RWPE2 (cell line): Measurements from ENCODE around the gene CDC42SE2.

ENCODE experiments used
- ATAC-seq: fragments of 200-7000 bp; cut with Tn5 transposase; 3 replicates; pipeline ENCODE4 v1.9.1; 2021; ENCODE audit warnings: low read depth
- DNase-seq: peaks from one replicate; pipeline ENCODE4 v3.0.0-alpha.2; 2020; ENCODE audit warnings: low spot score
- H3K27ac ChIP-seq: fragments of 450-650 bp; 2 replicates; pipeline ENCODE4 v1.5.1; 2017; ENCODE audit warnings: mild to moderate bottlenecking; ENCODE audit not compliant: poor library complexity, severe bottlenecking
- H3K27me3 ChIP-seq: fragments of 250-450 bp; sonication (Bioruptor Pico); 2 replicates; pipeline ENCODE4 v1.5.1; 2021; ENCODE audit warnings: mild to moderate bottlenecking, moderate library complexity; ENCODE audit not compliant: insufficient read depth, poor library complexity, severe bottlenecking
- H3K36me3 ChIP-seq: fragments of 250-450 bp; sonication (Bioruptor Pico); 2 replicates; pipeline ENCODE4 v1.5.1; 2020; ENCODE audit warnings: low read depth, mild to moderate bottlenecking, moderate library complexity
- H3K4me1 ChIP-seq: fragments of 250-450 bp; sonication (Bioruptor Pico); 2 replicates; pipeline ENCODE4 v1.5.1; 2021; ENCODE audit warnings: mild to moderate bottlenecking, moderate library complexity; ENCODE audit not compliant: insufficient read depth, poor library complexity, severe bottlenecking
- H3K4me3 ChIP-seq: fragments of 250-450 bp; sonication (Bioruptor Pico); 2 replicates; pipeline ENCODE4 v1.5.1; 2021; ENCODE audit warnings: mild to moderate bottlenecking, moderate library complexity; ENCODE audit not compliant: severe bottlenecking
- H3K9me3 ChIP-seq: fragments of 250-450 bp; sonication (Bioruptor Pico); 2 replicates; pipeline ENCODE4 v1.5.1; 2021; ENCODE audit warnings: mild to moderate bottlenecking, moderate library complexity; ENCODE audit not compliant: severe bottlenecking
- CTCF ChIP-seq: fragments of 450-650 bp; IDR thresholded peaks from one replicate; pipeline ENCODE4 v1.5.1; 2017; ENCODE audit warnings: mild to moderate bottlenecking, moderate library complexity; ENCODE audit not compliant: poor library complexity, severe bottlenecking

CDC42SE2 gene

GRCh38 chr5:131389096-131389868, 125.4 kb downstream of the CDC42SE2 start:
- Histone ChIP-seq H3K27me3 (no peaks in the 10 kb centered on the region), H3K4me3 (no peak overlapping the region), H3K36me3 (peaks cover 66% of the 10 kb centered on the region), H3K4me1 (no peaks in the 10 kb centered on the region), H3K27ac (no peak overlapping the region), H3K9me3 (no peaks in the 10 kb centered on the region)
- TF ChIP-seq CTCF: no peak
- DNase-seq: no peak
- no peak for ATAC-seq

GRCh38 chr5:131389869-131390265, 126.0 kb downstream of the CDC42SE2 start:
- no peak overlapping the region for H3K27ac ChIP-seq
- no peaks in the 10 kb centered on the region for H3K27me3 ChIP-seq
- H3K9me3 ChIP-seq: no peaks in the 10 kb centered on the region
- no peak overlapping the region for H3K4me3 ChIP-seq
- H3K4me1 ChIP-seq: no peaks in the 10 kb centered on the region
- DNase-seq (no peak), ATAC-seq (no peak)
- peaks cover 72% of the 10 kb centered on the region for H3K36me3 ChIP-seq
- TF ChIP-seq CTCF: no peak

- H3K4me3 ChIP-seq: no peak overlapping the region
- H3K36me3 ChIP-seq: peaks cover 70% of the 10 kb centered on the region
- ATAC-seq (no peak), DNase-seq (no peak)
- no peak overlapping the region for H3K27ac ChIP-seq
- no peaks in the 10 kb centered on the region for H3K27me3 ChIP-seq
- no peaks in the 10 kb centered on the region for H3K9me3 ChIP-seq
- no peak for TF ChIP-seq CTCF
- no peaks in the 10 kb centered on the region for H3K4me1 ChIP-seq
These were observed 128.7 kb downstream of the CDC42SE2 start for GRCh38 chr5:131392466-131393095.

GRCh38 chr5:131393498-131393968, 129.7 kb downstream of the CDC42SE2 start:
- peaks cover 75% of the 10 kb centered on the region for H3K36me3 ChIP-seq

More at GRCh38 chr5:131393498-131393968, 129.7 kb downstream of the CDC42SE2 start:
- Histone ChIP-seq H3K9me3 (no peaks in the 10 kb centered on the region), H3K27me3 (no peaks in the 10 kb centered on the region), H3K4me3 (no peak overlapping the region), H3K27ac (no peak overlapping the region), H3K4me1 (no peaks in the 10 kb centered on the region)
- TF ChIP-seq CTCF: no peak
- no peak for ATAC-seq
- DNase-seq: no peak
